ENCODE measurements around the gene PSMC5.

GRCh38 chr17:63786117-63786516 is 41.1 kb upstream of the PSMC5 start:
- TF ChIP-seq CTCF (IDR thresholded peaks at IDR 0.05), result no peak
- no peak for TF ChIP-seq REST (IDR thresholded peaks at IDR 0.05; ENCODE audit: insufficient read depth in 1 of 2, low read depth in 2 of 2, low read length in 1 of 2)

All from Panc1 (cell line).